K562 (cell line): ENCODE results near the gene CNPY4. TPM values are rescaled to one million over a fixed set of nuclear protein-coding genes. Genes with fewer than 3 reads are reported as not detected.

Experiments used
- EP400 ChIP-seq: fragments of 450-650 bp; IDR thresholded peaks from 2 replicates; pipeline ENCODE4 v1.6.1; 2017; ENCODE audit warnings: antibody characterized with exemption, mild to moderate bottlenecking, moderate library complexity
- FOSL1 ChIP-seq: fragments of 200-800 bp; sonication (Bioruptor generic); conservative IDR thresholded peaks from 2 replicates; pipeline ENCODE4 v1.6.1; 2016; ENCODE audit warnings: missing genetic modification characterization, missing compliant biosample characterization
- HBP1 ChIP-seq: fragments of 450-650 bp; formaldehyde crosslinking; IDR thresholded peaks from 2 replicates; pipeline ENCODE4 v1.4.0; 2022; ENCODE audit warnings: missing genetic modification characterization
- ILF3 ChIP-seq: fragments of 450-650 bp; IDR thresholded peaks from 2 replicates; pipeline ENCODE4 v1.6.1; 2018; ENCODE audit warnings: antibody characterized with exemption, mild to moderate bottlenecking, moderate library complexity, borderline replicate concordance
- KDM4B ChIP-seq, 2 experiments: fragments of 450-650 bp in 1 of 2; sonication (generic) in 1 of 2; IDR thresholded peaks; 2 replicates each; pipeline ENCODE4 v1.6.1; 2016 to 2017; ENCODE audit warnings: borderline replicate concordance in 2 of 2, antibody characterized with exemption in 1 of 2, low read depth in 1 of 2, mild to moderate bottlenecking in 1 of 2
- KHSRP ChIP-seq: fragments of 450-650 bp; IDR thresholded peaks from 2 replicates; pipeline ENCODE4 v1.6.1; 2017
- NCOA4 ChIP-seq: fragments of 450-650 bp; IDR thresholded peaks from 2 replicates; pipeline ENCODE4 v1.6.1; 2018; ENCODE audit warnings: mild to moderate bottlenecking; ENCODE audit not compliant: partially characterized antibody
- NFIX ChIP-seq: fragments of 250-450 bp; sonication (Bioruptor Pico); IDR thresholded peaks from 2 replicates; pipeline ENCODE4 v1.4.0; 2020; ENCODE audit warnings: low read depth, mild to moderate bottlenecking, moderate library complexity
- NR4A1 ChIP-seq, 2 experiments: fragments of 250-450 bp in 1 of 2; fragments of 450-650 bp in 1 of 2; sonication (Bioruptor Pico) in 1 of 2; IDR thresholded peaks; 2 replicates each; pipeline versions ENCODE4 v1.4.0 to v1.6.1; 2016 to 2020; ENCODE audit warnings: mild to moderate bottlenecking in 2 of 2, missing compliant biosample characterization in 1 of 2, missing genetic modification characterization in 1 of 2, moderate library complexity in 1 of 2
- PTBP1 ChIP-seq: fragments of 200-400 bp; formaldehyde crosslinking; IDR thresholded peaks from 2 replicates; pipeline ENCODE4 v1.6.1; 2017; ENCODE audit warnings: low read depth, low read length
- THRAP3 ChIP-seq: fragments of 450-650 bp; IDR thresholded peaks from 2 replicates; pipeline ENCODE4 v1.6.1; 2016; ENCODE audit warnings: mild to moderate bottlenecking, inconsistent platforms, borderline replicate concordance
- ZKSCAN1 ChIP-seq: fragments of 150-350 bp; IDR thresholded peaks from 2 replicates; pipeline ENCODE4 v1.6.1; 2016; ENCODE audit warnings: low read depth, low read length
- ZNF311 ChIP-seq: fragments of 250-450 bp; sonication (Bioruptor Pico); IDR thresholded peaks from 2 replicates; pipeline ENCODE4 v1.4.0; 2020; ENCODE audit warnings: mild to moderate bottlenecking, moderate library complexity
- ZZZ3 ChIP-seq: fragments of 450-650 bp; IDR thresholded peaks from 2 replicates; pipeline ENCODE4 v1.6.1; 2016; ENCODE audit warnings: antibody characterized with exemption, mild to moderate bottlenecking, moderate library complexity
- polyA plus RNA-seq, 8 experiments: library from polyadenylated mRNA; depleted of rRNA in 4 of 8; stranded (reverse) in 5 of 8; unstranded in 3 of 8; fragments of >200 nt; fragmentation: Nextera tagmentation in 2 of 8; fragmentation: Illumina TruSeq in 1 of 8; extraction: Ambion mirVana in 2 of 8; extraction: Trizol in 1 of 8; gene quantifications; 2 replicates each; pipeline versions ENCODE4 v1.2.1 to v1.2.3, GENCODE V29; 2011 to 2014; ENCODE audit warnings: inconsistent platforms in 1 of 8, missing spikeins in 1 of 8
- total RNA-seq, 7 experiments: library from RNA; depleted of rRNA in 6 of 7; stranded (reverse); fragments of >200 nt in 6 of 7; fragmentation: Illumina TruSeq in 2 of 7; extraction: Trizol in 2 of 7; gene quantifications; 2 replicates each; pipeline versions ENCODE4 v1.2.1 to v1.2.3, GENCODE V29; 2011 to 2021; ENCODE audit warnings: low replicate concordance in 1 of 7
- TF ChIP-seq, protein P1 (sequence below): fragments of 450-650 bp; IDR thresholded peaks from 2 replicates; pipeline ENCODE4 v1.6.1; 2017; ENCODE audit warnings: mild to moderate bottlenecking, moderate library complexity
- TF ChIP-seq, protein P2 (sequence below): fragments of 450-650 bp; formaldehyde crosslinking; conservative IDR thresholded peaks from 2 replicates; pipeline ENCODE4 v1.4.0; 2022; ENCODE audit warnings: mild to moderate bottlenecking, missing genetic modification characterization
- TF ChIP-seq, protein P3 (sequence below): sonication (generic); formaldehyde crosslinking; IDR thresholded peaks from 2 replicates; pipeline ENCODE4 v1.8.0; 2022; ENCODE audit warnings: mild to moderate bottlenecking, missing genetic modification reagents, borderline replicate concordance

Gene CNPY4
- total and polyA plus RNA-seq, 9 of the 15 experiments (the other 6 are each of a cell fraction or from before 2014, with no cell fraction given) = 1.9 to 11.2 (median 7.0) TPM

- TF ChIP-seq KDM4B (IDR thresholded peaks at IDR 0.05; ENCODE audit: borderline replicate concordance in 2 of 2, low read depth in 1 of 2) (no peak), PTBP1 (no peak), ZKSCAN1 (peak; percentile 41; the same call in 1 of the 2 replicates), KHSRP (no peak), HBP1 (CRISPR knock-in tag) (peak; percentile 78; the same call in 1 of the 2 replicates), ZZZ3 (peak; percentile 95), FOSL1 (tag) (no peak), ZNF311 (no peak), THRAP3 (no peak), NCOA4 (no peak), NR4A1 (CRISPR knock-in tag; IDR thresholded peaks at IDR 0.05) (peak; percentile 80), NR4A1 (tag; IDR thresholded peaks at IDR 0.05) (no peak), ILF3 (no peak), NFIX (CRISPR knock-in tag) (no peak), EP400 (0 out of 2 replicates have a peak, but pooled peaks have one; percentile 85)
- TF ChIP-seq, protein P1, sequence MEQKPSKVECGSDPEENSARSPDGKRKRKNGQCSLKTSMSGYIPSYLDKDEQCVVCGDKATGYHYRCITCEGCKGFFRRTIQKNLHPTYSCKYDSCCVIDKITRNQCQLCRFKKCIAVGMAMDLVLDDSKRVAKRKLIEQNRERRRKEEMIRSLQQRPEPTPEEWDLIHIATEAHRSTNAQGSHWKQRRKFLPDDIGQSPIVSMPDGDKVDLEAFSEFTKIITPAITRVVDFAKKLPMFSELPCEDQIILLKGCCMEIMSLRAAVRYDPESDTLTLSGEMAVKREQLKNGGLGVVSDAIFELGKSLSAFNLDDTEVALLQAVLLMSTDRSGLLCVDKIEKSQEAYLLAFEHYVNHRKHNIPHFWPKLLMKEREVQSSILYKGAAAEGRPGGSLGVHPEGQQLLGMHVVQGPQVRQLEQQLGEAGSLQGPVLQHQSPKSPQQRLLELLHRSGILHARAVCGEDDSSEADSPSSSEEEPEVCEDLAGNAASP = no peak
- TF ChIP-seq, protein P2, sequence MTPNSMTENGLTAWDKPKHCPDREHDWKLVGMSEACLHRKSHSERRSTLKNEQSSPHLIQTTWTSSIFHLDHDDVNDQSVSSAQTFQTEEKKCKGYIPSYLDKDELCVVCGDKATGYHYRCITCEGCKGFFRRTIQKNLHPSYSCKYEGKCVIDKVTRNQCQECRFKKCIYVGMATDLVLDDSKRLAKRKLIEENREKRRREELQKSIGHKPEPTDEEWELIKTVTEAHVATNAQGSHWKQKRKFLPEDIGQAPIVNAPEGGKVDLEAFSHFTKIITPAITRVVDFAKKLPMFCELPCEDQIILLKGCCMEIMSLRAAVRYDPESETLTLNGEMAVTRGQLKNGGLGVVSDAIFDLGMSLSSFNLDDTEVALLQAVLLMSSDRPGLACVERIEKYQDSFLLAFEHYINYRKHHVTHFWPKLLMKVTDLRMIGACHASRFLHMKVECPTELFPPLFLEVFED = no peak; the same call in 1 of the 2 replicates
- TF ChIP-seq, protein P3, sequence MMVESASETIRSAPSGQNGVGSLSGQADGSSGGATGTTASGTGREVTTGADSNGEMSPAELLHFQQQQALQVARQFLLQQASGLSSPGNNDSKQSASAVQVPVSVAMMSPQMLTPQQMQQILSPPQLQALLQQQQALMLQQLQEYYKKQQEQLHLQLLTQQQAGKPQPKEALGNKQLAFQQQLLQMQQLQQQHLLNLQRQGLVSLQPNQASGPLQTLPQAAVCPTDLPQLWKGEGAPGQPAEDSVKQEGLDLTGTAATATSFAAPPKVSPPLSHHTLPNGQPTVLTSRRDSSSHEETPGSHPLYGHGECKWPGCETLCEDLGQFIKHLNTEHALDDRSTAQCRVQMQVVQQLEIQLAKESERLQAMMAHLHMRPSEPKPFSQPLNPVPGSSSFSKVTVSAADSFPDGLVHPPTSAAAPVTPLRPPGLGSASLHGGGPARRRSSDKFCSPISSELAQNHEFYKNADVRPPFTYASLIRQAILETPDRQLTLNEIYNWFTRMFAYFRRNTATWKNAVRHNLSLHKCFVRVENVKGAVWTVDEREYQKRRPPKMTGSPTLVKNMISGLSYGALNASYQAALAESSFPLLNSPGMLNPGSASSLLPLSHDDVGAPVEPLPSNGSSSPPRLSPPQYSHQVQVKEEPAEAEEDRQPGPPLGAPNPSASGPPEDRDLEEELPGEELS (CRISPR knock-in tag) = peak; percentile 68; the same call in 1 of the 2 replicates
Measured at GRCh38 chr7:100101016-100101862, 18.2 kb upstream of the CNPY4 start, which contains the start of the genes AP4M1 and MCM7 (continued).
